Thymus (tissue), 11 donors: ENCODE results near the gene PRSS23. TPM values are rescaled to one million over a fixed set of nuclear protein-coding genes. Genes with fewer than 3 reads are reported as not detected.
A peak's percentile ranks its signal among the peaks of the same experiment; 100 is the strongest.
"Not testable (repeated sequence)": the region's sequence is repeated elsewhere in the genome, so short reads cannot be mapped to it uniquely, and the experiment has no call there.

Source experiments
- DNase-seq, 9 donors: peaks; one replicate each; pipeline ENCODE4 v3.0.0-alpha.2; 2013; ENCODE audit warnings: low spot score in 9 of 9, low read depth in 6 of 9, missing footprints in 1 of 9
- H3K27ac ChIP-seq, 2 donors: one replicate each; pipeline ENCODE4 v1.5.1; 2013; ENCODE audit warnings: control low read depth in 1 of 2, low read depth in 1 of 2, low read length in 1 of 2, mild to moderate bottlenecking in 1 of 2, moderate library complexity in 1 of 2
- H3K27me3 ChIP-seq, 2 donors: one replicate each; pipeline ENCODE4 v1.5.1; 2013; ENCODE audit warnings: low read length in 1 of 2; ENCODE audit not compliant: control insufficient read depth in 2 of 2, insufficient read depth in 1 of 2
- H3K36me3 ChIP-seq, 2 donors: one replicate each; pipeline ENCODE4 v1.5.1; 2013; ENCODE audit warnings: low read length in 1 of 2, mild to moderate bottlenecking in 1 of 2, moderate library complexity in 1 of 2; ENCODE audit not compliant: control insufficient read depth in 2 of 2, insufficient read depth in 2 of 2
- H3K4me1 ChIP-seq, 2 donors: one replicate each; pipeline ENCODE4 v1.5.1; 2013; ENCODE audit warnings: low read length in 2 of 2; ENCODE audit not compliant: control insufficient read depth in 2 of 2, insufficient read depth in 2 of 2
- H3K4me3 ChIP-seq, 2 donors: one replicate each; pipeline ENCODE4 v1.5.1; 2013; ENCODE audit warnings: low read length in 2 of 2, control low read depth in 1 of 2, mild to moderate bottlenecking in 1 of 2
- H3K9me3 ChIP-seq, 2 donors: one replicate each; pipeline ENCODE4 v1.5.1; 2013; ENCODE audit warnings: low read length in 1 of 2, mild to moderate bottlenecking in 1 of 2; ENCODE audit not compliant: control insufficient read depth in 2 of 2, insufficient read depth in 1 of 2
- WGBS: extraction: QIAGEN DNeasy Blood & Tissue Kit; methylation state at CpG from one replicate; pipeline ENCODE4 v1.1.7; 2013; 5-methylcytosine and 5-hydroxymethylcytosine counted together
- polyA plus RNA-seq: library from polyadenylated mRNA; stranded (reverse); fragments of 200-250 nt; gene quantifications from one replicate; pipeline ENCODE4 v1.2.3, GENCODE V29; 2013
- total RNA-seq: library from RNA; stranded (reverse); fragments of 120-200 nt; gene quantifications from one replicate; pipeline ENCODE4 v1.2.4, GENCODE V29; 2013
- donor health status: healthy.

The PRSS23 gene
- total and polyA plus RNA-seq, 2 donors = 8.9 to 22.4 TPM

DNA sequence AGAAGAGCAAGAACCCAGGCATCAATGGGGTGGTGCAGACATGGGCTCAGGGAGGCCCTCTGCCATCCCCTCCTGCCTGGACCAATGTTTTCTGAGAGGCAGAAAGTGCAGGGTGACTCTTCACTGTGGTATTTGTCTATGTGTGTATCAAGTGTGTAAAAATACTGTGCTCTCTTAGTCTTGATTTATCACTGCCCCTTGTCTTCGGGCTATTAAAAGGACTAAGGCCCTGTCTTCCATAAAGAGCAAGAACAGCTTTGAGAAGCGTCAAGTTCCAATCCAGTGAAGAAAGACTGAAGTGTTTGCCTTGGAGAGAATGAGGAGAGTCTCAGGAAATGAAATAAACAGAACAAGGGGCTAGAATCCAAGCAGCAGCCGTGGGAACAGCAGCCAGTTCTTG lies 14.4 kb downstream of the PRSS23 start:
- no peak for DNase-seq
- no peak overlapping the region for H3K4me3 ChIP-seq
- WGBS = 75% methylated on average over 3 of the region's 3 CpGs
- no peaks in the 10 kb centered on the region for H3K4me1 ChIP-seq
- H3K9me3 ChIP-seq = no peaks in the 10 kb centered on the region
- no peaks in the 10 kb centered on the region for H3K36me3 ChIP-seq
- H3K27ac ChIP-seq = no peak overlapping the region
- H3K27me3 ChIP-seq = peaks cover 0 to 2% of the 10 kb centered on the region in 2 donors

DNA sequence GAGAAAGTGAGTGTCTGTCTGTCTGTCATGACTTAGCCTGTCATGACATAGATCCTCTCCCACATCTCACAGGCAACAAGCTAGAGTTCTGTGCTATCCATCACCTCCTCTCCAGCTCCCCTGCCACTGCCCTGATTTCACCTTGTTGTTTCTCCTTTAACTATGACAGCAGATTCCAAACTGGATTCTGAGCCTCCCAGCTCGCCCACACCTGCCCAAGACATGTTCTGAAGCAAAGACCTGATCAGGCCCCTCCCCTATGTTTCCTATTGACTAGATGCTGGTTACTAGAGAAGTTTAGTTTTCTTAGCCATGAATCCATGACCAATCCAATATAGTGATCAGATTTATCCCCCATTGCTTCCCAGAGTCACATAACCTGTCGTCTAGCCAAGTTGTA lies 15.4 kb downstream of the PRSS23 start:
- Histone ChIP-seq H3K4me3 (no peak overlapping the region), H3K27me3 (peaks cover 0 to 2% of the 10 kb centered on the region in 2 donors), H3K9me3 (no peaks in the 10 kb centered on the region), H3K36me3 (no peaks in the 10 kb centered on the region), H3K4me1 (no peaks in the 10 kb centered on the region), H3K27ac (no peak overlapping the region)
- no peak for DNase-seq
- WGBS = 65% methylated on average over 2 of the region's 2 CpGs

- H3K36me3 ChIP-seq = no peaks in the 10 kb centered on the region
- H3K27ac ChIP-seq = no peak overlapping the region
- H3K4me1 ChIP-seq = no peaks in the 10 kb centered on the region
- no peaks in the 10 kb centered on the region for H3K9me3 ChIP-seq
- 90% methylated on average over 5 of the region's 5 CpGs for WGBS
- peaks cover 0 to 2% of the 10 kb centered on the region in 2 donors for H3K27me3 ChIP-seq
- no peak overlapping the region for H3K4me3 ChIP-seq
- no peak for DNase-seq
Observed at GRCh38 chr11:86816251-86816726, 15.9 kb downstream of the PRSS23 start.

- Histone ChIP-seq H3K9me3 (no peaks in the 10 kb centered on the region), H3K4me3 (no peak overlapping the region), H3K36me3 (no peaks in the 10 kb centered on the region), H3K27ac (no peak overlapping the region), H3K4me1 (no peaks in the 10 kb centered on the region), H3K27me3 (peaks cover 0 to 2% of the 10 kb centered on the region in 2 donors)
- WGBS = 21% methylated on average over 9 of the region's 9 CpGs
- peak in 6 of 9 donors; percentile 13 to 62 (median 29) for DNase-seq
Observed at GRCh38 chr11:86818462-86819192, 18.3 kb downstream of the PRSS23 start.

- WGBS = 98% methylated on average over 3 of the region's 3 CpGs
- H3K36me3 ChIP-seq, H3K4me3 ChIP-seq, H3K4me1 ChIP-seq, H3K9me3 ChIP-seq, H3K27me3 ChIP-seq, DNase-seq, H3K27ac ChIP-seq: not testable (repeated sequence)
Observed at GRCh38 chr11:86824139-86824538, 23.8 kb downstream of the PRSS23 start.

GRCh38 chr11:86834376-86834775 lies 34.0 kb downstream of the PRSS23 start:
- H3K4me3 ChIP-seq, DNase-seq: not testable (repeated sequence)
- 97% methylated on average over 6 of the region's 6 CpGs for WGBS

GRCh38 chr11:86844762-86845508 lies 44.6 kb downstream of the PRSS23 start:
- H3K9me3 ChIP-seq, DNase-seq, H3K4me3 ChIP-seq, H3K27ac ChIP-seq, H3K36me3 ChIP-seq, H3K4me1 ChIP-seq, H3K27me3 ChIP-seq: not testable (repeated sequence)
- 94% methylated on average over 4 of the region's 4 CpGs for WGBS

More at GRCh38 chr11:86834376-86834775, 34.0 kb downstream of the PRSS23 start:
- not testable (repeated sequence) for H3K27ac ChIP-seq, H3K9me3 ChIP-seq, H3K4me1 ChIP-seq, H3K27me3 ChIP-seq, H3K36me3 ChIP-seq

GRCh38 chr11:86848132-86848531 lies 47.8 kb downstream of the PRSS23 start:
- 88% methylated on average over 1 of the region's 1 CpG for WGBS
- Histone ChIP-seq H3K4me3 (no peak overlapping the region), H3K36me3 (no peaks in the 10 kb centered on the region), H3K9me3 (no peaks in the 10 kb centered on the region), H3K27me3 (no peaks in the 10 kb centered on the region), H3K4me1 (no peaks in the 10 kb centered on the region), H3K27ac (no peak overlapping the region)
- no peak for DNase-seq

DNA sequence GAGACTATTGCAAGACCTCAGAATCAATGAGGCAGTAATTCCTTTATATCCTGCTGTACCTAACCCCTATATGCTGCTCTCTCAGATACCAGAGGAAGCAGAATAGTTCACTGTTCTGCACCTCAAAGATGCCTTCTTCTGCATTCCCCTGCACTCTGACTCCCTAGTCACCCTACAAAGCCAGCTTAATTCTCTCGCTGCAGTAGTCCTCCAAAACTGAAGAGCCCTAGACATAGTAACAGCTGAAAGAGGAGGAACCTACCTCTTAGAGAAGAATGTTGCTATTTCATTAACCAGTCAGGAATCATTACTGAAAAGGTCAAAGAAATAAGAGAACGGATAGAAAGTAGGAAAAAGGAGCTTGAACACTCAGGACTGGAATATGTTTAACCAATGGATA lies 49.3 kb downstream of the PRSS23 start:
- Histone ChIP-seq H3K4me1 (no peaks in the 10 kb centered on the region), H3K9me3 (no peaks in the 10 kb centered on the region), H3K27ac (no peak overlapping the region), H3K4me3 (no peak overlapping the region), H3K27me3 (no peaks in the 10 kb centered on the region), H3K36me3 (no peaks in the 10 kb centered on the region)
- DNase-seq = no peak
- WGBS = 95% methylated on average over 2 of the region's 2 CpGs
